NCI-H748 treated with DMSO at 0.1 percent for 48 hours (cell line): ENCODE results near the gene PHC2.

ENCODE experiments used
- DNase-seq: peaks from one replicate; lab custom pipeline; 2025; lab: John Stamatoyannopoulos, UW

Gene PHC2

GRCh38 chr1:33446590-33446989 lies 15.7 kb upstream of the PHC2 start:
- DNase-seq = no peak

- DNase-seq = no peak
Observed at GRCh38 chr1:33445108-33445507, 14.2 kb upstream of the PHC2 start.

GRCh38 chr1:33443705-33444180 lies 12.8 kb upstream of the PHC2 start:
- no peak for DNase-seq

DNA sequence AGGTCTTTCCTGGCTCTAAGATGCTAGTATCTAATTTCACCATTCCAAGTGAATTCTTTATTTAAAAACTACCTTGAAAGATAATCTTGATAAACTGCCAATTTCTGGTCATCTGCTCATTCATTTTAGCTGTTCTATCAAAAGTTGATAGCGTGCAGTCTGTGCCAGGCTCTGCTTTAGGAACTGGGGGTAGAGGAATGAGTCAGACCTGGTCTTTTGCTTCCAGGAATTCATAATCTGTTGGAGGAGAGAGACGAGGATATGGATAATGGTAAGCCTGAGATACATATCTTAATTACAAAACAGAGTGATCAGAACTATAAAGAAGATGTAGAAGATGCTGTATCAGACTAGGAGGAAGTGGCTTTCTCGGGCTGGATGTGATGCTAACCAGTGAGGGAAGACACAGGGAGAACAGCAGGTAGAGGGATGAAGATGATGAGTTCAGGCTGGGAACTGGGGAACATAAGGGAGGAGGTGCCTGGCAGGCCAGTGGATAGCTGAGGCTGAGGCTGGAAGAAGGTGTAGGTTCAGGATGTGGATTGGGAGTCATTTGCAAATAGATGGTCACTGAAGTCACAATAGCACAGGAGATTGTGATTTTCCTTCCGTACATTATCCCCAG lies 12.3 kb upstream of the PHC2 start:
- DNase-seq = no peak

- DNase-seq = no peak
Observed at GRCh38 chr1:33442141-33442540, 11.2 kb upstream of the PHC2 start.

GRCh38 chr1:33441088-33441745 lies 10.3 kb upstream of the PHC2 start:
- no peak for DNase-seq

DNA sequence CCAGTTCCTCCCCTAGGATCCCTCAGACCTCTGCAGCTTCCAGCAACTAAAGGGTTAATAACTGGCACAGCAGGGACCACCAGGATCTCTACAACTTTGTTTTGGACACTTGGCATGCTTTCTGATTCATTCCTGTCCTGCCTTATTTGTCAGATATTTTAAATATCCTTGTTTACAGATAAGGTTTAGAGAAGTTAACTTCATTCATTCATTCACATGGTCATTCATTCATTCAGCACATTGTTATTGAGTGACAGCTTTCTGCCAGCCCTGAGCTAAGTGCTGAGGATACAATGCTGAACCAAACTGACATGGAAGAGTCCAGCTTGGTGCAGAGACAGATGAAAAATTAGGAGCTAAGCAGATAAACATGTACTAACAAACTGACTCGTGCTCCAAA lies 8.8 kb upstream of the PHC2 start:
- DNase-seq = no peak

DNA sequence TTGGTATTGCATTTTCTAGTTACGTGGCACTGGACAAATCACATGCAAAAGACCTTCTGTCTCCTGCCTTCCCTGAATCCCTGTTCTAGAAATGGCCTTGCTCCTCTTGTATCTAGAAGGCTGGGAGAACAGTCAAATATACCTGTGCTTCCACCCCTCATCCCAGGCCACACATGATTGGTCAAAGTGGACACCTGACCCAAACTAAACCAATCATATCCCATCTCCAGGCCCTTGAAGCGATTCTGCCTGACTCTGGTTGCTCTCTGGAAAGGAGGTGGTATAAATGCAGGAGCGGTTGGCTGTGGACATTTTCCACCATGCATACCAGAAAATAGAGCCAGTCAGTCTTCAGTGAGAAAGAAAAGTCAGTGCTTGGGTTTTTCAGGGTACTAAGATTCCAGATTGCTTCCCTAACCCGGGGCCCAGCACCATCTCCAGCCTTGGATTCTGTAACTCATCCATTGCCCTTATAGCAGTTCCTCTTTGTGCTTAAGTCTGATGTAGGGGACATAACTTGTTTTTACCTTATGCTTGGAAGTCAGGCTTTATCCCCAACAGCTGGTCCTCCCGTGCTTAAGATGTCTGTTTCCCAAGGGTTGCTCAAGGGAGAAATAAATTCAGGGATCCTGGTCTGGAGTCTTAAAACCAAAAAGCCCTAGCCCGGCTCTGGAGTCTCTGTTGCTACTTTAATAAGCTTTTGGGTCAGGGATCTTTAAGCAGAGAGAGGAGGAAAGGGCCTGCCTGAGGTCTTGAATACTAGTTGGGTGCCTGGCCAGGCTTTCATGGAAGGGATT lies 7.7 kb upstream of the PHC2 start:
- DNase-seq = no peak

DNA sequence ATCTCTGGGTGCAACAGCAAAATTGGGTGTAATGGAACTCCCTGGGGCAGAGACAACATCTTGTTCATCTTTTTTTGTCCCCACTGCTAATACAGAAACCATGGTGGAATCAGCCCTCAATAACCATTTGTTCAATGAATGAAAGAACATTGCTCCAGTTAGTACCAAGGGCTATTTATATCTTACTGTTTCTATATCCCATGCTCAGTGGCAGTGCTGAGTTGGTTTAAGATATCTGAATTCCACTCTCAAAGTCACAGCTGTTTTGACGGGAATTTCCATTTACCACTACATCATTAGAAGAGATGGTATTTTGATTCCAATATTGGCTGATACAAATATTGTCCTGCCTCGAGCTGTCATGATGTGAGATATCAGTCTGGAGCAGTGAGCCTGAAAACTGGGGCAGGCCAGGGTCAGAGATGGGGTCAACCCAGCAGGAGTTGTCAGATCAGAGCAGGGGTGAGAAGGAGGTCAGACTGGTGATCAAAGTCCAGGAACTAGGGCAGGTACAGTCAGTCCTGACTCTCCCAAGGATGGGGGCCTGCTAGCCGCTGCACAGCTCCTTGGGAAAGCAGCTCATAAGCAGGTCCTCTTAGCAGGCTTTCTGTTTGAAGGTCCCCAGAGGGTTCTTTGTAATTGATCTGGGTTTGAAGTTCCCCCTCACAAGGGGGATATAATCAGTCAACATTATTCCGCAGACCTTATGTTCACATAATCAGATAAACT lies 5.8 kb upstream of the PHC2 start:
- no peak for DNase-seq

DNA sequence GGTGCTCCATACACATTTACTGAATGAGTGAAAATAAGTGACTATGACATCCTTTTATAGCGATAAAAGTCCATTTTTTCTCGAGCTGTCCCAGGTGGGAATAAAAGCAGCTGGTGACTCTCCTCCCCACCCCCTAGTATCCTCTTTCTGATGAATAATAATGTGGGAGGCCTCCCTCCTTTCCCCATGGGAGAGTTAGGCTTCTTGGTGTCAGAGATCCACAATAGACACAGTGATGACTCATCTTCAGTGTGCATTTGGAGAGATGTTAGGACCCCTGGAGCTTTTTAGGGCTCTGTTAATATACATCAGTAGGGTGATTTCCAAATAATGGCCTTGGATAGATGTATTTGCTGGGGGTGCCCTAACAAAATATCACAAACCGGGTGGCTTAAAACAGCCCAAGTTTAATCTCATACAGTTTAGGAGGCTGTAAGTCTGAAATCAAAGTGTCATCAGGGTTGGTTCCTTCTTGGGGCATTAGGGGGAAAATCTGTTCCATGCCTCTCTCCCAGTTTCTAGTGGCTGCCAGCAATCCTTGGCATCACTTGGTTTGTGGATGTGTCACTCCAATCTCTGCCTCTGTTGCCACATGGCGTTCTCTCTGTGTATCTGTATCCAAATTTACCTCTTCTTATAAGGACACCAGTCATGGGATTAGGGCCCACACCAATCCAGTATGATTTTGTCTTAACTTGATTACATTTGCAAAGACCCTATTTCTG lies 4.4 kb upstream of the PHC2 start:
- no peak for DNase-seq

DNA sequence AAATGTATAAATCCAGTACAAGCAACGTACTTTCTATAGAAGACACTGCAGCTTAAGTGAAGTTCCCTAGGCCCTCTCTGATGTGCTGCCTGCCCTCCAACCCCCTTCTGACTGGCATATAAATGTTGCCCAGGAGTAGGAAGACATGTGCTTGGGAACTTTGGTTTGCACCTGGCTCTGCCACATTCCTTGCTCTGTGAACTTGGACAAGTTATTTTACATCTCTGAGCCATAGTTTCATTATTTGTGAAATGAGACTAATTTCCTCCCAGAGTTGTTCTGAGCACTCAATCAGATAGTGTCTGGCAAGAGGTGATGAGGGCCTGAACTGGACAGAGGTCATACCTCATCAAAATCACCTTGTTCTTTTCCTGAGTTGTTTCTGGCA lies 3.5 kb upstream of the PHC2 start:
- DNase-seq = no peak

GRCh38 chr1:33433509-33434362 lies 2.8 kb upstream of the PHC2 start:
- DNase-seq = no peak

DNA sequence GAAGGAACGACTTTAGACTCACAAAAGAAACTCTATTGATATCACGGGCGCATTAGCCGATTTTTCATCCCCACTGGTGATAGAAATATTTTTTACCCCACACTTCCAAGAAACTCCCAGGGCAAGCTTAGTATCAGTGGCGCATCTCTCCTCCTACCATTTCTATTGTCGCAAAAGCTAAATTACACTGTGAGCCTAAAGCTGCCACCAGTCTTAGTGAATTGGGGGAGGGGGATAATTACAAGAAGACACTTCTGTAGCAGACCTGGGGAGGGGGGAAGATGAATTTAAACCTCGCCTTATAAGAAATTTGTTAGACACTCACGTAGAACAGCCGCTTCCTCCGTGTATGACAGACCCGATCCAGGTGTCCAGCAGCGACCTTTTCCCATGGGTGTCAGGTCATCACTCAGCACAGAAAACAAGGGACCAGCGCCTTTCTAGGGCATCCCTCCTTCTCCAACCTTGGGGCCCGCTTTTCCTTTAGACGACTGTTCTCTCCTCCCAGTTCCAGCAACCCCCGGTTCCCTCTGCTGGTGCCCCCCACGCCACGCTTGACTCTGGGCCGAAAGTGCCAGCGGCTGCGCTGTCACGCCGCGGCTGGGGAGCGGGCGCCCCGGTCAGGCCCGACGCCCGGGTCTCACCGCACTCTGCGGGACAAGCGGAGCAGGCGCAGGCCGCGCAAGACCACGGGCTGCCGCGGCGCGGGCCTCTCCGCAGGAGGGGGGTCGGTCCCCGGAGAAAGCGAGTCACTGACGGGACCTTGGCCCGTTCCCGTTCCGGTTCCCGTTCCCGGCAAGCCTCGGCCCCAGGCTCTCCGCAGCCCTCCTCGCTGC lies 821 bp downstream of the PHC2 start:
- DNase-seq = no peak

DNA sequence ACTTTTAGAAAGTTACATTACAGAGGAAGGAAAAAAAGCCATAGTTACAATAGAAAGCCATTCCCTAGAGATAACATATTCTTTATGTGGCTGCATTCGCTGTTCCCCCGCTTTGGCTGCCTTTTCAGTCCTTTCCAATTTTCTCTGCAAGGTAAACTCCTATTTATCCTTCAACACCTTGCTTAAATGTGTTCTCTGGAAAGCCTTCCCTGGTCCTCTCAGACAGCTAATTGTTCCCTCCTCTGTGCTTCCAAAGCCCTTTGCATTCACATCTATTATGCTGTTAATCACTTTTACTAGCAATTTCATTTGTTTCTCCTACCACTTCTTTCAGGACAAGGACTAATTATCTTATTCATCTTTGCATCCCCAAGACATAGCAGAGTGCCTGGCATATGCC lies 1.6 kb downstream of the PHC2 start:
- no peak for DNase-seq

DNA sequence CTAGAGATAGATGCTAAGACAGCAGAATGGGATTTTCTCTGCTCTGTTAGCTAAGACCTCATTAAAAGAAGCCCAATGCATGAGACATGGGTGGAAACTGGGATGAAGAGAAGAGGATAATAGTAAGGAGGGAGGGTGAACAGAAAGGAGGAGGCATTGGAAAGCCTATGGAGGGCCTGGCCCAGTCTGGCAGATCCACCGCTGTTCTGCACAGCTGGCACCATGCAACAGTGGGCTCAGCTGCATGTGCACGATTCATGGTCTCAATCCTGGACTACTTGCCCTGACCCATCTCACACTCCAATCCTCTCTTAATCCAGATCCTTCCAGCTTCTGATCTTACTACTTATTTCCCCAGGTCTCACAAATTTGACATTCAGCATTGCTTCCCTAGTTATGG lies 2.2 kb downstream of the PHC2 start:
- no peak for DNase-seq

DNA sequence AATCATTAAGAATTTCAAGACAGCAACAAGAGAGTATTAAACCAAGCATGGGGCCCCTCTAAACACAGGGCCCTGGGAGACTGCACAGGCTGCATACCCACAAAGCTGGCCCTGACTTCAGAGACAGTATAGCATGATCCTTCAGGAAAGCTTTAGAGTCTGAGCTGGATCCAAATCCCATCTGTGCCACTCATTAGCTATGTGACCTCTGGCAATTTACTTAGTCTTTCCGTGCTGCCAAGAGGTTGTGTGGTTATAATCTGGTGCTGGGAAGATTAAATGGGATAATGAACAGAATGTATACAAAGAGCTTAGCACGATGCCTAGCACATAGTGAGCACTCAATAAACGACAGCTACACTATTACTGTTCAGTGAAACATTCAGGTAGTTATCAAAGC lies 4.0 kb downstream of the PHC2 start:
- no peak for DNase-seq

GRCh38 chr1:33425900-33426299 lies 5.0 kb downstream of the PHC2 start:
- DNase-seq = no peak

- no peak for DNase-seq
Observed at GRCh38 chr1:33424610-33425009, 6.3 kb downstream of the PHC2 start.

DNA sequence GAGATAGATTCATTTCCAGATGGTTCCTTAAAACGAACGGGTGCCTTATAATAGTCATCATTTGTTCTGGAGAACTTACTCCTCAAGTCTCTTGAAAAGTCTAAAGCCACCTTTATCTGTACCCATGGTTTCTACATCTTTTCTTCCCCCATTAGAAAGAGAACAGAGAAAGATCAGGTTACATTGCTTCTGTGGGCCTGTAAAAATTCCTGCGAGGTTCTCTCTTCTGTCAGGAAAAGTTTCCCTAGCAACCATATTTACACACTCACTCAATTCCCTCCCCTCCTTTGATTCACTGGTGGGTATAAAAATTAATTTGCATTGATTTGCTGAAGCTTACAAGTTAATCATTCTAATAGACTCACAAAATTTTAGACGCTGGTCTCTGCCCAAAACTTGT lies 6.7 kb downstream of the PHC2 start:
- DNase-seq = no peak
